HG03575 (cell line): ENCODE results near the gene VAX1.
"Not testable (repeated sequence)": the region's sequence is repeated elsewhere in the genome, so short reads cannot be mapped to it uniquely, and the experiment has no call there.

Source experiments
- ATAC-seq: cut with Tn5 transposase; IDR thresholded peaks from one replicate; pipeline ENCODE4 v1.9.1; 2021; ENCODE audit not compliant: unreplicated experiment, insufficient number of reproducible peaks, low FRiP score; ENCODE audit errors: extremely low read depth

VAX1 gene

GRCh38 chr10:117094856-117095255 lies 43.2 kb downstream of the VAX1 start:
- no peak for ATAC-seq

GRCh38 chr10:117092386-117092785 lies 45.7 kb downstream of the VAX1 start:
- no peak for ATAC-seq

- ATAC-seq: no peak
These were observed 47.2 kb downstream of the VAX1 start for GRCh38 chr10:117090834-117091233.

GRCh38 chr10:117087521-117087920 lies 50.5 kb downstream of the VAX1 start:
- no peak for ATAC-seq

GRCh38 chr10:117086546-117086945 lies 51.5 kb downstream of the VAX1 start:
- no peak for ATAC-seq

GRCh38 chr10:117084421-117085246 lies 53.4 kb downstream of the VAX1 start:
- ATAC-seq: not testable (repeated sequence)
